HG03354 (cell line): ENCODE data around the gene FTSJ1.
"Not testable (repeated sequence)": the region's sequence is repeated elsewhere in the genome, so short reads cannot be mapped to it uniquely, and the experiment has no call there.

Source experiments
- ATAC-seq: cut with Tn5 transposase; IDR thresholded peaks from one replicate; pipeline ENCODE4 v1.9.1; 2021; ENCODE audit warnings: mild to moderate bottlenecking; ENCODE audit not compliant: unreplicated experiment, poor library complexity, severe bottlenecking

The FTSJ1 gene

GRCh38 chrX:48520455-48520854 is 44.5 kb downstream of the FTSJ1 start:
- no peak for ATAC-seq

GRCh38 chrX:48520976-48521352 is 45.0 kb downstream of the FTSJ1 start:
- ATAC-seq = no peak

GRCh38 chrX:48521353-48522243 is 45.6 kb downstream of the FTSJ1 start, which contains the start of gene EBP:
Gene EBP, plus strand, starts transcription at chrX:48521808. Its CDS starts 1,964 bp downstream, at chrX:48523772.
- ATAC-seq = peak; percentile 96

GRCh38 chrX:48522291-48522690 is 46.3 kb downstream of the FTSJ1 start:
- no peak for ATAC-seq

- no peak for ATAC-seq
Observed at GRCh38 chrX:48523682-48524081, 47.7 kb downstream of the FTSJ1 start.

GRCh38 chrX:48525853-48526252 is 49.9 kb downstream of the FTSJ1 start:
- not testable (repeated sequence) for ATAC-seq

- ATAC-seq = no peak
Observed at GRCh38 chrX:48530736-48531135, 54.7 kb downstream of the FTSJ1 start.

- no peak for ATAC-seq
Observed at GRCh38 chrX:48531358-48531959, 55.5 kb downstream of the FTSJ1 start.

- ATAC-seq = no peak
Observed at GRCh38 chrX:48532161-48532560, 56.2 kb downstream of the FTSJ1 start.

- ATAC-seq = no peak
Observed at GRCh38 chrX:48533165-48533564, 57.2 kb downstream of the FTSJ1 start.
